GM18858 (cell line): ENCODE data around the gene TMEM54.
"Not testable (repeated sequence)": the region's sequence is repeated elsewhere in the genome, so short reads cannot be mapped to it uniquely, and the experiment has no call there.

Experiments used
- ATAC-seq: cut with Tn5 transposase; IDR thresholded peaks from one replicate; pipeline ENCODE4 v1.9.1; 2021; ENCODE audit not compliant: unreplicated experiment

TMEM54 gene

GRCh38 chr1:32919811-32920733, 18.9 kb upstream of the TMEM54 start:
- ATAC-seq, result no peak

GRCh38 chr1:32918179-32918578, 17.0 kb upstream of the TMEM54 start:
- no peak for ATAC-seq

DNA sequence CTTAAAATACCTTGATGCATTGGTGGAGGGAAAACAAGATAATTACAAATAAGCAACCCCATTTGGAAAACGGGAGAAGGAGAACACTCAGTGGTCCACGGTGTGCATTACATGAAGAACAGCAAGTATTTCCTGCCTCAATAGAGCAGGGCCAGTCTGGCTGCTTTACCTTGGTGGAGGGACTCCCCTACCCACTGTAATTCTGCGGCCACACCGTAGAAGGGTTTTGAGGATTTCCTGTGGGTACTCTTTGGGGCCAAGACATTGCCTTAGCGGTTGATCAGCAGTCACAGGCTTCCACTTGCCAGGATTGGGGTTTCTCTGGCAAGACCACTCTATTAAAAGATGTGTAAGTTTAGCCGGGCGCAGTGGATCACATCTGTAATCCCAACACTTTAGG, 16.3 kb upstream of the TMEM54 start:
- no peak for ATAC-seq

GRCh38 chr1:32915766-32916706, 14.8 kb upstream of the TMEM54 start:
- ATAC-seq, result no peak

DNA sequence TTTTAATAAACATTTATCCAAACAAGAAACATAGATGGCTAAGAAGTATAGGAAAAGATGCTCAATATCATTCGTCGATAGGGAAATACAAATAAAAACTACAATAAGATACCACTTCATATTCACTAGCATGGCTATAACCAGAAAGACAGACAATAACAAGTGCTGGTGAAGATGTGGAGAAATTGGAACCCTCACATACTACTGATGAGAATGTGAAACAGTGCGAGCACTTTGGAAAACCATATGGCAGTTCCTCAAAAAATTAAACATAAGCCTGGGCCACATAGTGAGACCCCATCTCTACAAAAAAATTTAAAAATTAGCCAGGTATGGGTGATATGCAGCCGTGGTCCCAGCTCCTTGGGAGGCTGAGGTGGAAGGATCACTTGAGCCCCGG, 9.1 kb upstream of the TMEM54 start:
- ATAC-seq, result no peak

DNA sequence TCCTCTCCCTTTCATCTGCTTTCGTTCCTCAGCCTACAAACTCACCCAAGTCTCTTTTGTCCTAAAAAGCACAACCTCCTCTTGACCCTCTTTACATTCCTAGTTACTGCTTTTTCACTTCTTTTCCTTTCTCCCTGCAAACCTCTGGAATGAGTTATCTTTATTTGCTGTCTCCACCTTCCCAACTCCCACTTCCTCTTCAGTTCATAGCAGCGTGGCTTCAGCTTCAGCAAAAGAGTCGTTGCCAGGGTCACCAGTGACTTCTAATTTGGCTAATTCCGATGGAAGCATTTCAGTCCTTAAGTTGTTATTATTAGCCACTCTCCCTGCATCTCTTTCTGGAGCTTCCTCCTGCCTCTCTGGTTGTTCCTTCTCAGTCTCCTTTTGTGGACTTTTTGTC, 6.2 kb upstream of the TMEM54 start:
- ATAC-seq, result no peak

GRCh38 chr1:32906654-32907053, 5.5 kb upstream of the TMEM54 start:
- ATAC-seq, result no peak

DNA sequence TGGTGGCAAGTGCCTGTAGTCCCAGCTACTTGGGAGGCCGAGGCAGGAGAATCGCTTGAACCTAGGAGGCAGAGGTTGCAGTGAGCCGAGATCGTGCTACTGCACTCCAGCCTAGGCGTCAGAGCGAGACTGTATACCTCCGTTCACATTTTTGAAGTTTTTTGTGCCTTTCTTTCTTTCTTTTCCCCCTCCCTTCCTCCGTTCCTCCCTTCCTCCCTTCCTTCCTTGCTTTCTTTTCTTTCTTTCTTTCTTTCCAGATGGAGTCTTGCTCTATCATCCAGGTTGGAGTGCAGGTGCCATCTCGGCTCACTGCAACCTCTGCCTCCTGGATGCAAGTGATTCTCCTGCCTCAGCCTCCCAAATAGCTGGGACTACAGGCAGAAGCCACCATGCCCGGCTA, 4.4 kb upstream of the TMEM54 start:
- ATAC-seq, result not testable (repeated sequence)

- ATAC-seq, result no peak
These were observed 3.6 kb upstream of the TMEM54 start for GRCh38 chr1:32904797-32905196.

- ATAC-seq, result no peak
These were observed 3.0 kb upstream of the TMEM54 start for GRCh38 chr1:32903991-32904785.

DNA sequence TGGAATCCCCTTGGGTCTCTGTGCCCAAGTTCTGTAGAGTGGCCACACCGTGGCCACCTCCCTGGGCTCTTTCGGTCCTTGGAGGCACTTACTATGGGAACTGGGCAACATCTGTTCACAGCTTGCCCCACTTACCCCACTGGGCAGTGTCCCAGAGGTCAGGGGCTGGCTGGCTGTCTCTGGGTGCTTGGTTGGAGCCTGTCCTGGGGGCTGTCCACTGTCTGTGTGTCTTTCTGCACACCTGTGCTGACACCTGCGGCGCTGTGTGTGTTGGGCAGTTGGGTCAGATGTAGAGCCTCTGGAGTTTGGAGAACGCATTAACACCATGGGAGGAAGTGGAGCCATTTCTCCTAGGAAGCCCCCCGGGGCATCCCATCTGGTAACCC, 1.3 kb upstream of the TMEM54 start:
- no peak for ATAC-seq

GRCh38 chr1:32901823-32902534, 790 bp upstream of the TMEM54 start:
- no peak for ATAC-seq

DNA sequence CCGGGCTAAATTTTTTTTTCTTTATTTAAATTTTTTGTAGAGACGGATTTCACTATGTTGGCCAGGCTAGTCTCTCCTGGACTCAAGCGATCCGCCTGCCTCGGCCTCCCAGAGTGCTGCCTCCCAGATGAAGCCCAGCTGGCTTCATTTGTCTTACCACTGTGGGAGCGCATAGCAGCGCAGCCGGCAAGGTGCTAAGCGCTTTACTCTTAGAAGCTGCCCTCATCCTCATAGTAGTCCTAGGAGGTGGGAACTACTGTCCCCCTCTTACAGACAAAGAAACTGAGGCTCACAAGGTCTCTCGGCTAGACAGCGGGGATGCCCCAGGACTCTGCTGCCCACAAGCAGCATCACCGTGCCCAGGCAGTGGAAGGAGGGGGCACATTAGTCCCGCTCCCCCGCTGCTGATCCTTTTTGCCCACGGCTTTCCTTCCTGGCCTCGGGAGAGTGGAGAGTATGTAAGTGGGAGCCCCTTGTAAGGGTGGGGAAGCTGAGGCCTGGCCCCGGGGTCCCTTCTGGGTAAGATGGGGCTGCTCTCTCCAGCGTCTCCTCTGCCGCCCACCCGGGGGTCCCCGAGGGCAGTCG, 726 bp downstream of the TMEM54 start:
- ATAC-seq, result no peak

DNA sequence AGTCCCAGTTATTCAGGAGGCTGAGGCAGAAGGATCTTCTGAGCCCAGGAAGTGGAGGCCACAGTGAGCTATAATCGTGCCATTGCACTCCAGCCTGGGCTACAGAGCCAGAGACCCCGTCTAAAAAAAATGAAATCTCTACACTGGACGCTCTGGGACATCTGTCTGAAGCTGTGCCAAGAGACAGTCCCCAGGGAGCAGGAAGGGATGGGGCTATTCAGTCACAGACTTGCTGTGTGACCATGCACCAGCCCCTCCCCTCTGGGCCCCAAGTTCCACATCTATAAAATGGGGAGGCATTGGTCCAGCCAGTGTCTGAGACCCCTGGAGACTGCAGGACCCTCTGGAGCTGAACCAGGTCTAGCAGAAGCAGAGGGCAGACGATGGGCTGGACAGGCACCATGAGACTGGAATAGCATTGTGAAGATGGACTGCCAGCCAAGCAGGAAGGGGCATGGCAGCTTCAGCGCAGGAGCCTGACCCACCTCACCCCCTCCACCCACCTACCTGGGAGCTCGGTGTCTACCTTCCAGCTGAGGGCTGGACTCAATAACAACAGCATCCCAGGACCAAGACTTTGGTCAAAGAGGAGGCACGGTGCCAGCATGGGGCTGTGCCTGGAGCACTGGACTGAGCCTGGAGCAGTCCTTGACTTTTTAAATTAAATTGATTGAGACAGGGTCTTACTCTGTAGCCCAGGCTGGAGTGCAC, 1.4 kb downstream of the TMEM54 start:
- no peak for ATAC-seq

DNA sequence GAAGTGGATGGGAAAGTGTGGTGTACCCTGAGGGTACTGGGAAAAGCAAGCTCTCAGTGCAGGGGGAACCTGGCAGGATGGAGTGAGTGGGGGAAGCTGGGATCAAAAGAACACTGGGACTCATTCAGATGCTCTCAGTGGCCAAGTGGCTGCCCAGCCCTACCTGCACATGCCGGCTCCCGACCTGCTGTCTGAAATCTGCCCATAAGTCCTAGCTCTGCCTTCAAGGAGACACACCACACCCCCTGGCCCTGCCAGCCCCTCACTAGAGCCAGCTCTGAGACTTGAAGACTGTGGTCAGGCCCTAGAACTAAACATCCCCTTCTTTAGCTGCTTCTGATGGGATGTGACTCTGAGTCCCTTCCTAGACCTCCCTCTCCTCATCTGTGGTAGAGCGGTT, 2.2 kb downstream of the TMEM54 start:
- ATAC-seq, result no peak

- ATAC-seq, result no peak
These were observed 3.1 kb downstream of the TMEM54 start for GRCh38 chr1:32898056-32898455.

- ATAC-seq, result no peak
These were observed 3.8 kb downstream of the TMEM54 start for GRCh38 chr1:32897082-32898049.

GRCh38 chr1:32896451-32896850, 4.7 kb downstream of the TMEM54 start:
- ATAC-seq, result no peak
